Adrenal gland (tissue), 12 donors: Measurements from ENCODE around the gene CAMK2A. TPM values are rescaled to one million over a fixed set of nuclear protein-coding genes. Genes with fewer than 3 reads are reported as not detected.

ENCODE experiments used
- DNase-seq, 7 donors: peaks; one replicate each; pipeline ENCODE4 v3.0.0-alpha.2; 2019 to 2020
- H3K27ac ChIP-seq, 5 donors: fragments of 200-600 bp; sonication (generic) in 4 of 5; 1 replicate in 3 of 5; 2 replicates in 2 of 5; pipeline versions ENCODE4 v1.5.1 to v1.8.0; 2016 to 2020; ENCODE audit warnings: mild to moderate bottlenecking in 1 of 5
- H3K27me3 ChIP-seq: fragments of 200-600 bp; 2 replicates; pipeline ENCODE4 v1.8.0; 2021
- H3K36me3 ChIP-seq, 2 donors: fragments of 200-600 bp; replicated peaks in 1 of 2; 1 replicate in 1 of 2; 2 replicates in 1 of 2; pipeline versions ENCODE4 v1.5.1 to v1.8.0; 2018 to 2022
- H3K4me1 ChIP-seq, 2 donors: fragments of 200-600 bp; replicated peaks in 1 of 2; 1 replicate in 1 of 2; 2 replicates in 1 of 2; pipeline versions ENCODE4 v1.5.1 to v1.8.0; 2018 to 2021
- H3K4me3 ChIP-seq, 4 donors: fragments of 200-600 bp; sonication (generic) in 3 of 4; one replicate each; pipeline ENCODE4 v1.5.1; 2016 to 2018
- H3K9me3 ChIP-seq, 3 donors: fragments of 200-600 bp; sonication (generic) in 1 of 3; replicated peaks in 1 of 3; 1 replicate in 2 of 3; 2 replicates in 1 of 3; pipeline versions ENCODE4 v1.5.1 to v1.8.0; 2016 to 2021
- CTCF ChIP-seq, 6 experiments: fragments of 450-650 bp in 4 of 6; fragments of 200-600 bp in 2 of 6; sonication (generic) in 1 of 6; IDR thresholded peaks; 1 replicate in 5 of 6; 2 replicates in 1 of 6; pipeline versions ENCODE4 v1.5.1 to v1.8.0; 2016 to 2021; ENCODE audit warnings: antibody characterized with exemption in 6 of 6, mild to moderate bottlenecking in 2 of 6, moderate library complexity in 1 of 6
- POLR2A ChIP-seq, 2 donors: fragments of 450-650 bp; IDR thresholded peaks; one replicate each; pipeline ENCODE4 v1.6.1; 2017; ENCODE audit warnings: antibody characterized with exemption in 2 of 2, mild to moderate bottlenecking in 2 of 2, moderate library complexity in 1 of 2
- WGBS, 4 donors: extraction: QIAGEN DNeasy Blood & Tissue Kit in 2 of 4; methylation state at CpG; one replicate each; pipeline versions ENCODE4 v1.1.5 to v1.1.7; 2013 to 2017; 5-methylcytosine and 5-hydroxymethylcytosine counted together
- intact Hi-C, 2 donors: fragments of 100-400 bp; cut with DNase I; formaldehyde crosslinking; loops; one replicate each; pipeline versions ENCODE4 v1.14.1 to v1.15.0; 2022 to 2023
- polyA plus RNA-seq, 3 donors: library from polyadenylated mRNA; stranded (reverse); fragments of 200-250 nt in 2 of 3; fragments of 350-450 nt in 1 of 3; fragmentation: Illumina TruSeq in 1 of 3; extraction: RNeasy Lipid Tissue Mini Kit (QIAGEN cat#74804) in 1 of 3; gene quantifications; one replicate each; pipeline ENCODE4 v1.2.3, GENCODE V29; 2013 to 2014
- total RNA-seq, 9 donors: library from RNA; depleted of rRNA in 4 of 9; stranded (reverse); fragments of >200 nt in 4 of 9; fragments of 120-200 nt in 1 of 9; fragmentation: NEBNext Ultra II Directional in 1 of 9; extraction: Animal tissue kit (Norgen Biotek cat#: 25700) in 1 of 9; gene quantifications; one replicate each; pipeline versions ENCODE4 v1.1.0 to v1.2.4, GENCODE V29; 2013 to 2023
- donor health status: healthy with polysubstance abuse.
- donor health status: Bipolar disorder and iron deficiency.
- donor health status: DM: yes; HTN: yes; CAD: no.
- donor health status: DM: no; HTN: no; CAD: no.
- donor health status: DM: no; HTN: no; CAD: no.
- donor health status: DM: yes; HTN: yes; CAD: no.

Gene CAMK2A
- total and polyA plus RNA-seq, 12 donors: 0.23 to 1.3 (median 0.64) TPM; not detected in 3

- no peak for DNase-seq
- Histone ChIP-seq H3K36me3 (no peaks in the 10 kb centered on the region), H3K4me3 (no peak overlapping the region), H3K9me3 (no peaks in the 10 kb centered on the region), H3K27me3 (peaks cover 3% of the 10 kb centered on the region), H3K27ac (no peak overlapping the region), H3K4me1 (peaks cover 0 to 4% of the 10 kb centered on the region in 2 donors)
- intact Hi-C loops: no loop called here
- TF ChIP-seq CTCF (IDR thresholded peaks at IDR 0.05) (no peak), POLR2A (IDR thresholded peaks at IDR 0.05) (no peak)
- WGBS, 4 donors: 75 to 87% (median 84%) methylated on average over 7 to 11 of the region's 11 CpGs
These were observed 18.2 kb upstream of the CAMK2A start for GRCh38 chr5:150307617-150308426.

GRCh38 chr5:150306775-150307174 is 17.2 kb upstream of the CAMK2A start:
- Histone ChIP-seq H3K4me3 (no peak overlapping the region), H3K4me1 (peaks cover 0 to 14% of the 10 kb centered on the region in 2 donors), H3K9me3 (no peaks in the 10 kb centered on the region), H3K27ac (peak overlapping the region in 1 of 5 donors; percentile 8), H3K27me3 (peaks cover 14% of the 10 kb centered on the region), H3K36me3 (no peaks in the 10 kb centered on the region)
- intact Hi-C loops: no loop called here
- DNase-seq: no peak
- TF ChIP-seq CTCF (IDR thresholded peaks at IDR 0.05) (no peak), POLR2A (IDR thresholded peaks at IDR 0.05) (no peak)
- WGBS, 4 donors: 71 to 86% (median 75%) methylated on average over 4 of the region's 4 CpGs

GRCh38 chr5:150305557-150305956 is 16.0 kb upstream of the CAMK2A start:
- Histone ChIP-seq H3K4me1 (peaks cover 0 to 14% of the 10 kb centered on the region in 2 donors), H3K27me3 (peaks cover 14% of the 10 kb centered on the region), H3K36me3 (no peaks in the 10 kb centered on the region), H3K9me3 (no peaks in the 10 kb centered on the region), H3K4me3 (no peak overlapping the region), H3K27ac (no peak overlapping the region)
- intact Hi-C loops: no loop called here
- DNase-seq: no peak
- 20 to 59% (median 51%) methylated on average over 1 of the region's 1 CpG for WGBS, 4 donors
- TF ChIP-seq CTCF (IDR thresholded peaks at IDR 0.05) (no peak), POLR2A (IDR thresholded peaks at IDR 0.05) (no peak)

- Histone ChIP-seq H3K27ac (no peak overlapping the region), H3K27me3 (peaks cover 14% of the 10 kb centered on the region), H3K36me3 (no peaks in the 10 kb centered on the region), H3K4me1 (peaks cover 0 to 14% of the 10 kb centered on the region in 2 donors), H3K9me3 (no peaks in the 10 kb centered on the region), H3K4me3 (no peak overlapping the region)
- 81 to 93% (median 89%) methylated on average over 2 of the region's 2 CpGs for WGBS, 4 donors
- intact Hi-C loops: no loop called here
- no peak for DNase-seq
- TF ChIP-seq CTCF (IDR thresholded peaks at IDR 0.05) (no peak), POLR2A (IDR thresholded peaks at IDR 0.05) (no peak)
These were observed 15.5 kb upstream of the CAMK2A start for GRCh38 chr5:150305095-150305494.
